GM12873 (cell line): Measurements from ENCODE around the gene NOM1.

Experiments used
- TF ChIP-seq, protein P1 (sequence below): IDR thresholded peaks from 2 replicates; pipeline ENCODE4 v1.5.1; 2012; ENCODE audit warnings: low read depth, mild to moderate bottlenecking, moderate library complexity, low read length, control low read depth; ENCODE audit not compliant: insufficient read depth; ENCODE audit errors: missing control alignments

Gene NOM1

DNA sequence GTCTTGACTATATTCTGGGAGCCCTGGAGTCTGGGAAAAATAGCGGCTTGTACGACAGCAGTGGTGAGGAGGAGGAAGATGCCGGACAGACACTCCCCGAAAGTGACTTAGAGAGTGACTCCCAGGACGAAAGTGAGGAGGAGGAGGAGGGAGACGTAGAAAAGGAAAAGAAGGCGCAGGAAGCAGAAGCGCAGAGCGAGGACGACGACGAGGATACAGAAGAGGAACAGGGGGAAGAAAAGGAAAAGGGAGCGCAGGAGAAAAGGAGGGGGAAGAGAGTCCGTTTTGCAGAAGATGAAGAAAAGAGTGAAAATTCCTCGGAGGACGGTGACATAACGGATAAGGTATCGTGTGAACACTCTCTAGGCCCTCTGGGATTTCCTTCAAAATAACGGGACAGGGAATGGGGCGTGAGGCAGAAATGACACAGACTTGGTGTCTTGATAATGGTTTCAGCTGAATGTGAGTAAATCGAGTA, 908 bp downstream of the NOM1 start:
- TF ChIP-seq, protein P1, sequence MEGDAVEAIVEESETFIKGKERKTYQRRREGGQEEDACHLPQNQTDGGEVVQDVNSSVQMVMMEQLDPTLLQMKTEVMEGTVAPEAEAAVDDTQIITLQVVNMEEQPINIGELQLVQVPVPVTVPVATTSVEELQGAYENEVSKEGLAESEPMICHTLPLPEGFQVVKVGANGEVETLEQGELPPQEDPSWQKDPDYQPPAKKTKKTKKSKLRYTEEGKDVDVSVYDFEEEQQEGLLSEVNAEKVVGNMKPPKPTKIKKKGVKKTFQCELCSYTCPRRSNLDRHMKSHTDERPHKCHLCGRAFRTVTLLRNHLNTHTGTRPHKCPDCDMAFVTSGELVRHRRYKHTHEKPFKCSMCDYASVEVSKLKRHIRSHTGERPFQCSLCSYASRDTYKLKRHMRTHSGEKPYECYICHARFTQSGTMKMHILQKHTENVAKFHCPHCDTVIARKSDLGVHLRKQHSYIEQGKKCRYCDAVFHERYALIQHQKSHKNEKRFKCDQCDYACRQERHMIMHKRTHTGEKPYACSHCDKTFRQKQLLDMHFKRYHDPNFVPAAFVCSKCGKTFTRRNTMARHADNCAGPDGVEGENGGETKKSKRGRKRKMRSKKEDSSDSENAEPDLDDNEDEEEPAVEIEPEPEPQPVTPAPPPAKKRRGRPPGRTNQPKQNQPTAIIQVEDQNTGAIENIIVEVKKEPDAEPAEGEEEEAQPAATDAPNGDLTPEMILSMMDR, result no peak

- TF ChIP-seq, protein P1, result no peak
Measured at GRCh38 chr7:156954941-156955340, 5.4 kb downstream of the NOM1 start.

GRCh38 chr7:156956727-156957126, 7.2 kb downstream of the NOM1 start:
- TF ChIP-seq, protein P1, result no peak

GRCh38 chr7:156962145-156962544, 12.6 kb downstream of the NOM1 start:
- TF ChIP-seq, protein P1, result no peak

DNA sequence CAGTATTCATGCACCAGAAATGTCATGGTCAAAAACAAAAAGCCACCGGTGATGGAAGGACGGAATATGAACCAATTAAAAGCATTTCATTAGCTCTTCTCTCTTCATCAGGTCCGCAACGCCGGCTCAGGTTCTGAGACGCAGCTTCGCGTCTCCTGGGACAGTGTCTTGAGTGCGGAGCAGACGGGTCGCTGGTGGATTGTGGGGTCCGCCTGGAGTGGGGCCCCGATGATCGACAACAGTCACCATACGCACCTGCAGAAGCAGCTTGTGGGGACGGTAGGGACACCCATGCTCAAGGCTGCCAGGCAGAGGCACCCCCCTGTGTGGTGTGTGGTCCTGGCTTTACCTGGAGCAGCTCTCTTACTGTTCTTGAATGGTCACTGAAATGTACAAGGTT, 13.4 kb downstream of the NOM1 start:
- TF ChIP-seq, protein P1, result no peak

DNA sequence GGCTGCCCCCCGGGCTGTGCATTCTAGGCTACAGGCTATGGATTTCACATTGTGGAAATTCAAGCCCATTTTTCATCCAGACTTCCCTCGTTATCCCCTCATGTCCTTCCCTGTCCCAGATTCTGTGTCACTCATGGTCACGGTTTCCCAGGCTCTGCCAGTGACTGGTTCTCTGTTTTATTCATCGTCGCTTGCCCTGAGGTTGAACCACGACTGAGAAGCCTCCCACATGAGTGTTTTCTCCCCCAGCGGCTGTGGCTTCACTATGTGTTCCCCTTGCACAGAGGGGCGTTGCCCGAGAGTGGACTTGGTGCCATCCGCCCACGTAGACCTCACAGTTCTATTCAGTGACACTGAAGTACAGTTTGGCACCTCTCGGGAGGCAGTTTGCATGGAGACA, 14.0 kb downstream of the NOM1 start:
- TF ChIP-seq, protein P1, result no peak

DNA sequence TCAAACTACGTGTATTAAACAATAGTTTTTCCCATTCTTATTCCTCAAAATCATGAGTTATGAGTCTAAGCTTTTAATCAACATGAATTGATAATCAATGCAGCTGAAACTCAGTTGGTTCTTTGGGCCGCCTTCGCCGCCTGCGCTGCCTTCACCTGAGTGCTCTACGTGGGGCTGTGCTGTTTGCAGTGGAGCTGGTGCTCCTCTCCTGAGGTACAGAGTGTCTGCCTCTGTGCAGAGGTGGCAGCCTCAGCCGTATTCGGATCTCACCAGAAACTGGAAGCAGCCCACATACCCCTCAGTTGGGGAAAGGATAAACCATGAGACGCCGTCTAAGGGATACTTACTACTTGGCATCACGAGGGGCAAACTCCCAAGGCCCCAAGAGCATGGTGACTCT, 15.5 kb downstream of the NOM1 start:
- TF ChIP-seq, protein P1, result no peak
